Measurements from ENCODE around the gene JAM3. TPM values are rescaled to one million over a fixed set of nuclear protein-coding genes. Genes with fewer than 3 reads are reported as not detected.

JAM3 gene
- polyA plus RNA-seq, 1 of the 3 experiments (the other 2 are of a cell fraction), result 56.8 TPM

- Histone ChIP-seq H3K9me3 (no peaks in the 10 kb centered on the region), H3K27me3 (ENCODE audit: insufficient read depth) (peaks cover 12% of the 10 kb centered on the region; the same call in 1 of the 2 replicates), H3K4me1 (ENCODE audit: control insufficient read depth in 1 of 2, insufficient read depth in 2 of 2, low read depth in 1 of 2, low read length in 1 of 2) (peaks cover 0 to 7% of the 10 kb centered on the region in 2 experiments; a peak in 2 of 4 replicates), H3K27ac (ENCODE audit: low read depth in 2 of 2, low read length in 1 of 2) (no peak overlapping the region), H3F3A (replicated peaks; ENCODE audit: insufficient read depth) (peaks cover 6% of the 10 kb centered on the region), H3K9me2 (no peaks in the 10 kb centered on the region), H2AFZ (ENCODE audit: low read depth) (no peak overlapping the region), H3K4me3 (ENCODE audit: low read depth in 2 of 2, low read length in 1 of 2) (no peak overlapping the region), H3K9ac (no peak overlapping the region), H3K36me3 (replicated peaks in 1 of 2; ENCODE audit: control insufficient read depth in 1 of 2, insufficient read depth in 2 of 2, low read length in 1 of 2) (no peaks in the 10 kb centered on the region), H3K79me2 (ENCODE audit: insufficient read depth) (peaks cover 9% of the 10 kb centered on the region), H4K20me1 (ENCODE audit: insufficient read depth) (no peaks in the 10 kb centered on the region), H3K4me2 (no peak overlapping the region)
- TF ChIP-seq SIN3A (IDR thresholded peaks at IDR 0.05; ENCODE audit: borderline replicate concordance, low read depth, low read length) (no peak), MEF2A (IDR thresholded peaks at IDR 0.05; ENCODE audit: borderline replicate concordance, low read depth) (no peak), EP300 (IDR thresholded peaks at IDR 0.05; ENCODE audit: borderline replicate concordance in 1 of 2, low read depth in 1 of 2, low read length in 1 of 2) (no peak), USF2 (IDR thresholded peaks at IDR 0.05; ENCODE audit: borderline replicate concordance, low read depth, low read length) (no peak), SMC3 (IDR thresholded peaks at IDR 0.05; ENCODE audit: low read depth, low read length) (no peak), RXRA (IDR thresholded peaks at IDR 0.05; ENCODE audit: borderline replicate concordance, low read depth) (no peak), TEAD4 (IDR thresholded peaks at IDR 0.05; ENCODE audit: borderline replicate concordance, insufficient read depth) (no peak)
- TF ChIP-seq, protein P1, sequence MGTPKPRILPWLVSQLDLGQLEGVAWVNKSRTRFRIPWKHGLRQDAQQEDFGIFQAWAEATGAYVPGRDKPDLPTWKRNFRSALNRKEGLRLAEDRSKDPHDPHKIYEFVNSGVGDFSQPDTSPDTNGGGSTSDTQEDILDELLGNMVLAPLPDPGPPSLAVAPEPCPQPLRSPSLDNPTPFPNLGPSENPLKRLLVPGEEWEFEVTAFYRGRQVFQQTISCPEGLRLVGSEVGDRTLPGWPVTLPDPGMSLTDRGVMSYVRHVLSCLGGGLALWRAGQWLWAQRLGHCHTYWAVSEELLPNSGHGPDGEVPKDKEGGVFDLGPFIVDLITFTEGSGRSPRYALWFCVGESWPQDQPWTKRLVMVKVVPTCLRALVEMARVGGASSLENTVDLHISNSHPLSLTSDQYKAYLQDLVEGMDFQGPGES (IDR thresholded peaks at IDR 0.05; ENCODE audit: low read depth, low read length), result no peak
- TF ChIP-seq, protein P2, sequence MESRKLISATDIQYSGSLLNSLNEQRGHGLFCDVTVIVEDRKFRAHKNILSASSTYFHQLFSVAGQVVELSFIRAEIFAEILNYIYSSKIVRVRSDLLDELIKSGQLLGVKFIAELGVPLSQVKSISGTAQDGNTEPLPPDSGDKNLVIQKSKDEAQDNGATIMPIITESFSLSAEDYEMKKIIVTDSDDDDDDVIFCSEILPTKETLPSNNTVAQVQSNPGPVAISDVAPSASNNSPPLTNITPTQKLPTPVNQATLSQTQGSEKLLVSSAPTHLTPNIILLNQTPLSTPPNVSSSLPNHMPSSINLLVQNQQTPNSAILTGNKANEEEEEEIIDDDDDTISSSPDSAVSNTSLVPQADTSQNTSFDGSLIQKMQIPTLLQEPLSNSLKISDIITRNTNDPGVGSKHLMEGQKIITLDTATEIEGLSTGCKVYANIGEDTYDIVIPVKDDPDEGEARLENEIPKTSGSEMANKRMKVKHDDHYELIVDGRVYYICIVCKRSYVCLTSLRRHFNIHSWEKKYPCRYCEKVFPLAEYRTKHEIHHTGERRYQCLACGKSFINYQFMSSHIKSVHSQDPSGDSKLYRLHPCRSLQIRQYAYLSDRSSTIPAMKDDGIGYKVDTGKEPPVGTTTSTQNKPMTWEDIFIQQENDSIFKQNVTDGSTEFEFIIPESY (IDR thresholded peaks at IDR 0.05; ENCODE audit: borderline replicate concordance, low read depth), result no peak
- DNase-seq, result no peak
- ChIA-PET POLR2A (no interaction called here), CTCF (no interaction called here)
- WGBS (ENCODE audit: low lambda C conversion rate), result 92% methylated on average over 3 of the region's 3 CpGs
Measured at GRCh38 chr11:134065381-134065780, 3.5 kb upstream of the JAM3 start.

DNA sequence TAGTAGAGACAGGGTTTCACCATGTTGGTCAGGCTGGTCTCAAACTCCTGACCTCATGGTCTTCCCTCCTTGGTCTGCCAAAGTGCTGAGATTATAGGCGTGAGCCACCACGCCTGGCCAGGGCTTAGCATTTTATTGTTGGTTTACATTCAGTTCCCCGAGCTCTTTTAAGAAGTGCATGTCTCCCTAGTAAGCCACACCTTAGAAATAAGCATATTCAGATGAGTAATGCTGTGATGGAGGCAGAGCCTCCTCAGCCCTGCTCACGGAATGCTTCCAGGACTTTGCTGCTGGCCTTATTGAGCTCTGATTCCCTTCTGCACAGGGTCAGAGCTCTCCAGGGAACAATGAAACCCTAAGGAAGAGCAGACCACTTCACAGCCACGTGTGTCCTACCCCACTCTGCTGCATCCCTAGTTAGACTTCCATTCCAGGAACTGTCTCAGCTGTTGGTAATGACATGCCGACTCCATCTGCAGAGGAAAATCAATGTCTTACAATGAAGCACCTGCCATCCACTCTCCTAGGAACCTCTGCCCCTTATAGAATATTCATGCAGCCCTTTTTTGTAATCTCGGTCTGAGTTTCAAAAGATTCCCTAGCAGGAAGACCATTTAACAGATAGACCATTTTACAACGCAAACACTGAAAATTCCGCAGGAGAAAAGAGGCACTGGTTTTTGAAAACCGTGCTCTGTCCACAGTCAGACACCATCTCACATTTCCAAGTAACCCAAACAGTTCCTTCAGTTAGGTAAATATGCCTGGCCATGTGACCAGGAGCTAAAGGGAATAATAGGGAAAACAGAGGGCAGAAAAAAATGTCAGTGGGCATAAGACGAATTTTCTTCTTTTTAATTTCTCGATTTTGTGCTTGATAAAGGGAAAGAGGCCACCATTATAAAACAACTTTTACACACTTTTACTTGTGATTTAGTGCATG is 1.7 kb upstream of the JAM3 start:
- CTCF ChIA-PET, result interaction anchor here (0.6 to 1.9 kb wide), 6 partner anchors 14 to 139 kb away, joined by 3 to 9 read pairs (median 4); no protein-coding TSS in a partner anchor
- WGBS (ENCODE audit: low lambda C conversion rate), result 65% methylated on average over 11 of the region's 12 CpGs
- no peak overlapping the region for H3K4me2 ChIP-seq

More for the DNA sequence above, 1.7 kb upstream of the JAM3 start:
- H2AFZ ChIP-seq (ENCODE audit: low read depth), result no peak overlapping the region
- peaks cover 0 to 13% of the 10 kb centered on the region in 2 experiments; a peak in 2 of 4 replicates for H3K4me1 ChIP-seq (ENCODE audit: control insufficient read depth in 1 of 2, insufficient read depth in 2 of 2, low read depth in 1 of 2, low read length in 1 of 2)
- H4K20me1 ChIP-seq (ENCODE audit: insufficient read depth), result no peaks in the 10 kb centered on the region
- POLR2A ChIA-PET, result no interaction called here
- H3K27ac ChIP-seq (ENCODE audit: low read depth in 2 of 2, low read length in 1 of 2), result no peak overlapping the region
- no peak overlapping the region for H3K4me3 ChIP-seq (ENCODE audit: low read depth in 2 of 2, low read length in 1 of 2)
- no peaks in the 10 kb centered on the region for H3K36me3 ChIP-seq (replicated peaks in 1 of 2; ENCODE audit: control insufficient read depth in 1 of 2, insufficient read depth in 2 of 2, low read length in 1 of 2)
- TF ChIP-seq CHD2 (IDR thresholded peaks at IDR 0.05; ENCODE audit: low read length, partially characterized antibody), result no peak
- TF ChIP-seq MEF2A (IDR thresholded peaks at IDR 0.05; ENCODE audit: borderline replicate concordance, low read depth), result no peak
- no peak for TF ChIP-seq TCF12 (IDR thresholded peaks at IDR 0.05)
- TF ChIP-seq RXRA (IDR thresholded peaks at IDR 0.05; ENCODE audit: borderline replicate concordance, low read depth), result no peak
- TF ChIP-seq CTCF (IDR thresholded peaks at IDR 0.05), result no peak
- no peak for TF ChIP-seq NFIC (IDR thresholded peaks at IDR 0.05; ENCODE audit: borderline replicate concordance)
- TF ChIP-seq USF2 (IDR thresholded peaks at IDR 0.05; ENCODE audit: borderline replicate concordance, low read depth, low read length), result no peak
- TF ChIP-seq, protein P2 (IDR thresholded peaks at IDR 0.05; ENCODE audit: borderline replicate concordance, low read depth), result no peak
- no peak overlapping the region for H3K9ac ChIP-seq
- DNase-seq, result no peak
- no peaks in the 10 kb centered on the region for H3K9me3 ChIP-seq
- peaks cover 27% of the 10 kb centered on the region for H3K79me2 ChIP-seq (ENCODE audit: insufficient read depth)
- peaks cover 12% of the 10 kb centered on the region; the same call in 1 of the 2 replicates for H3K27me3 ChIP-seq (ENCODE audit: insufficient read depth)
- no peaks in the 10 kb centered on the region for H3K9me2 ChIP-seq
- H3F3A ChIP-seq (replicated peaks; ENCODE audit: insufficient read depth), result peaks cover 6% of the 10 kb centered on the region
